GM10248 (cell line): ENCODE data around the gene DIP2A.

Experiments
- CTCF ChIA-PET: fragments of 300-600 bp; sonication (Branson Sonifier 250); formaldehyde crosslinking; extraction: SDS; loops from one replicate; lab custom pipeline; 2021; ENCODE audit warnings: antibody characterized with exemption; lab: Yijun Ruan, JAX
- POLR2A ChIA-PET: fragments of 350-650 bp; sonication (Branson Sonifier 250); formaldehyde crosslinking; extraction: SDS; loops from one replicate; lab custom pipeline; 2020; ENCODE audit warnings: antibody characterized with exemption; lab: Yijun Ruan, JAX
- DNase-seq: peaks from one replicate; pipeline ENCODE4 v3.0.0; 2012; ENCODE audit errors: extremely low spot score
- CTCF ChIP-seq: IDR thresholded peaks from 2 replicates; pipeline ENCODE4 v1.5.1; 2012; ENCODE audit warnings: mild to moderate bottlenecking, low read depth; ENCODE audit errors: extremely low read depth, missing control alignments, control extremely low read depth

Gene DIP2A

GRCh38 chr21:46421191-46421750 lies 37.4 kb upstream of the DIP2A start:
- ChIA-PET CTCF (no interaction called here), POLR2A (no interaction called here)
- DNase-seq, result no peak
- no peak for TF ChIP-seq CTCF

- ChIA-PET POLR2A (no interaction called here), CTCF (no interaction called here)
- no peak for TF ChIP-seq CTCF
- DNase-seq, result no peak
These were observed 36.7 kb upstream of the DIP2A start for GRCh38 chr21:46421756-46422555.

GRCh38 chr21:46422636-46423241 lies 36.0 kb upstream of the DIP2A start:
- TF ChIP-seq CTCF, result no peak
- ChIA-PET POLR2A (no interaction called here), CTCF (no interaction called here)
- DNase-seq, result no peak

- no peak for DNase-seq
- ChIA-PET POLR2A (no interaction called here), CTCF (no interaction called here)
- TF ChIP-seq CTCF, result no peak
These were observed 35.1 kb upstream of the DIP2A start for GRCh38 chr21:46423546-46424038.

GRCh38 chr21:46424039-46424591 lies 34.6 kb upstream of the DIP2A start:
- no peak for TF ChIP-seq CTCF
- POLR2A ChIA-PET, result no interaction called here
- DNase-seq, result no peak
- CTCF ChIA-PET, result no interaction called here

GRCh38 chr21:46424621-46425020 lies 34.1 kb upstream of the DIP2A start:
- DNase-seq, result no peak
- POLR2A ChIA-PET, result no interaction called here
- TF ChIP-seq CTCF, result no peak
- CTCF ChIA-PET, result no interaction called here
